ENCODE data around the gene JARID2. TPM values are rescaled to one million over a fixed set of nuclear protein-coding genes. Genes with fewer than 3 reads are reported as not detected.
A peak's percentile ranks its signal among the peaks of the same experiment; 100 is the strongest.

JARID2 gene
- total and polyA plus RNA-seq, 12 donors, result 2.3 to 11.6 (median 8.7) TPM

GRCh38 chr6:15517600-15517999 lies 271.7 kb downstream of the JARID2 start:
- intact Hi-C loops (cut with DNase I), result loop anchor here in 4 of 10 donors (2.0 to 5.0 kb wide), 2 partner anchors 105 kb away; no protein-coding TSS in a partner anchor
- Histone ChIP-seq H3K27me3 (no peaks in the 10 kb centered on the region), H3K36me3 (peaks cover 0 to 99% (median 45%) of the 10 kb centered on the region in 9 donors), H3K4me1 (peaks cover 0 to 18% (median 5%) of the 10 kb centered on the region in 9 donors), H3K27ac (no peak overlapping the region), H3K4me3 (no peak overlapping the region), H3K9me3 (no peaks in the 10 kb centered on the region)
- ATAC-seq, result peak in 1 of 8 donors; percentile 2
- no peak for DNase-seq
- TF ChIP-seq CTCF (IDR thresholded peaks at IDR 0.05), result no peak
- 96 to 98% methylated on average over 11 of the region's 11 CpGs for WGBS, 2 donors

GRCh38 chr6:15518057-15518456 lies 272.2 kb downstream of the JARID2 start:
- WGBS, 2 donors, result 97 to 98% methylated on average over 9 of the region's 9 CpGs
- DNase-seq, result no peak
- intact Hi-C loops (cut with DNase I), result loop anchor here in 3 of 10 donors (5.0 kb wide), 1 partner anchor 104 kb away; no protein-coding TSS in a partner anchor
- TF ChIP-seq CTCF (IDR thresholded peaks at IDR 0.05), result no peak
- peaks cover 0 to 99% (median 42%) of the 10 kb centered on the region in 9 donors for H3K36me3 ChIP-seq
- no peak overlapping the region for H3K4me3 ChIP-seq
- no peaks in the 10 kb centered on the region for H3K27me3 ChIP-seq
- no peak overlapping the region for H3K27ac ChIP-seq
- H3K9me3 ChIP-seq, result no peaks in the 10 kb centered on the region
- peaks cover 0 to 18% (median 5%) of the 10 kb centered on the region in 9 donors for H3K4me1 ChIP-seq
- no peak for ATAC-seq

- Histone ChIP-seq H3K4me3 (no peak overlapping the region), H3K9me3 (no peaks in the 10 kb centered on the region), H3K4me1 (peaks cover 0 to 25% (median 5%) of the 10 kb centered on the region in 9 donors), H3K27me3 (no peaks in the 10 kb centered on the region), H3K36me3 (peaks cover 0 to 99% (median 35%) of the 10 kb centered on the region in 9 donors), H3K27ac (no peak overlapping the region)
- intact Hi-C loops (cut with DNase I), result loop anchor here in 3 of 10 donors (5.0 kb wide), 1 partner anchor 103 kb away; no protein-coding TSS in a partner anchor
- no peak for ATAC-seq
- DNase-seq, result no peak
- TF ChIP-seq CTCF (IDR thresholded peaks at IDR 0.05), result no peak
- WGBS, 2 donors, result 96 to 97% methylated on average over 10 of the region's 10 CpGs
These were observed 273.0 kb downstream of the JARID2 start for GRCh38 chr6:15518878-15519277.

- Histone ChIP-seq H3K27me3 (no peaks in the 10 kb centered on the region), H3K4me1 (peaks cover 0 to 25% (median 5%) of the 10 kb centered on the region in 9 donors), H3K36me3 (peaks cover 0 to 99% (median 35%) of the 10 kb centered on the region in 9 donors), H3K4me3 (no peak overlapping the region), H3K9me3 (no peaks in the 10 kb centered on the region), H3K27ac (no peak overlapping the region)
- 83 to 87% methylated on average over 6 of the region's 6 CpGs for WGBS, 2 donors
- no peak for TF ChIP-seq CTCF (IDR thresholded peaks at IDR 0.05)
- no peak for DNase-seq
- intact Hi-C loops (cut with DNase I), result loop anchor here in 3 of 10 donors (5.0 kb wide), 1 partner anchor 103 kb away; no protein-coding TSS in a partner anchor
- ATAC-seq, result no peak
These were observed 273.8 kb downstream of the JARID2 start for GRCh38 chr6:15519681-15520080.

All from heart right ventricle (tissue), 16 donors.